Skeletal muscle cell (primary cell): ENCODE results near the gene CUBN.
"Not testable (repeated sequence)": the region's sequence is repeated elsewhere in the genome, so short reads cannot be mapped to it uniquely, and the experiment has no call there.

ENCODE experiments used
- DNase-seq: peaks from one replicate; pipeline ENCODE4 v3.0.0-alpha.2; 2010; ENCODE audit warnings: low read depth
- H3K4me3 ChIP-seq: 2 replicates; pipeline ENCODE4 v1.5.1; 2011; ENCODE audit warnings: low read depth, mild to moderate bottlenecking, control low read depth, low read length, moderate library complexity

Gene CUBN

GRCh38 chr10:16866541-16867275, 262.9 kb downstream of the CUBN start:
- H3K4me3 ChIP-seq: no peak overlapping the region
- DNase-seq: no peak

GRCh38 chr10:16865766-16866165, 263.8 kb downstream of the CUBN start:
- no peak overlapping the region for H3K4me3 ChIP-seq
- DNase-seq: no peak

- DNase-seq: no peak
Observed at GRCh38 chr10:16863766-16864165, 265.8 kb downstream of the CUBN start.

GRCh38 chr10:16857419-16857818, 272.2 kb downstream of the CUBN start:
- no peak for DNase-seq
- no peak overlapping the region for H3K4me3 ChIP-seq

More at GRCh38 chr10:16863766-16864165, 265.8 kb downstream of the CUBN start:
- no peak overlapping the region for H3K4me3 ChIP-seq

- DNase-seq: no peak
- H3K4me3 ChIP-seq: no peak overlapping the region
Observed at GRCh38 chr10:16856567-16856966, 273.0 kb downstream of the CUBN start.

- H3K4me3 ChIP-seq: no peak overlapping the region
- no peak for DNase-seq
Observed at GRCh38 chr10:16856092-16856491, 273.5 kb downstream of the CUBN start.

GRCh38 chr10:16854623-16855022, 275.0 kb downstream of the CUBN start:
- no peak for DNase-seq
- no peak overlapping the region for H3K4me3 ChIP-seq

- no peak overlapping the region for H3K4me3 ChIP-seq
- no peak for DNase-seq
Observed at GRCh38 chr10:16853809-16854208, 275.8 kb downstream of the CUBN start.

- no peak overlapping the region for H3K4me3 ChIP-seq
- no peak for DNase-seq
Observed at GRCh38 chr10:16853201-16853600, 276.4 kb downstream of the CUBN start.

GRCh38 chr10:16852624-16853023, 277.0 kb downstream of the CUBN start:
- no peak overlapping the region for H3K4me3 ChIP-seq
- DNase-seq: no peak

- H3K4me3 ChIP-seq: no peak overlapping the region
- no peak for DNase-seq
Observed at GRCh38 chr10:16848562-16849154, 281.0 kb downstream of the CUBN start.

GRCh38 chr10:16847644-16848043, 282.0 kb downstream of the CUBN start:
- no peak for DNase-seq
- no peak overlapping the region for H3K4me3 ChIP-seq

- DNase-seq: peak; percentile 27
- H3K4me3 ChIP-seq: no peak overlapping the region
Observed at GRCh38 chr10:16845248-16845647, 284.4 kb downstream of the CUBN start.

GRCh38 chr10:16843252-16843870, 286.2 kb downstream of the CUBN start:
- H3K4me3 ChIP-seq: no peak overlapping the region
- DNase-seq: peak; percentile 47

- no peak for DNase-seq
- no peak overlapping the region for H3K4me3 ChIP-seq
Observed at GRCh38 chr10:16835228-16835627, 294.4 kb downstream of the CUBN start.

- DNase-seq: peak; percentile 84
Observed at GRCh38 chr10:16832351-16833080, 297.1 kb downstream of the CUBN start.

GRCh38 chr10:16828701-16829175, 300.9 kb downstream of the CUBN start:
- DNase-seq: peak; percentile 91
- no peak overlapping the region for H3K4me3 ChIP-seq

More at GRCh38 chr10:16832351-16833080, 297.1 kb downstream of the CUBN start:
- H3K4me3 ChIP-seq: no peak overlapping the region

GRCh38 chr10:16828114-16828568, 301.5 kb downstream of the CUBN start:
- no peak overlapping the region for H3K4me3 ChIP-seq
- peak; percentile 45 for DNase-seq

- DNase-seq, H3K4me3 ChIP-seq: not testable (repeated sequence)
Observed at GRCh38 chr10:16827474-16827873, 302.1 kb downstream of the CUBN start.
